Measurements from ENCODE around the gene GSTA3. TPM values are rescaled to one million over a fixed set of nuclear protein-coding genes. Genes with fewer than 3 reads are reported as not detected.

GSTA3 gene
- not detected in 2 replicates for total RNA-seq

DNA sequence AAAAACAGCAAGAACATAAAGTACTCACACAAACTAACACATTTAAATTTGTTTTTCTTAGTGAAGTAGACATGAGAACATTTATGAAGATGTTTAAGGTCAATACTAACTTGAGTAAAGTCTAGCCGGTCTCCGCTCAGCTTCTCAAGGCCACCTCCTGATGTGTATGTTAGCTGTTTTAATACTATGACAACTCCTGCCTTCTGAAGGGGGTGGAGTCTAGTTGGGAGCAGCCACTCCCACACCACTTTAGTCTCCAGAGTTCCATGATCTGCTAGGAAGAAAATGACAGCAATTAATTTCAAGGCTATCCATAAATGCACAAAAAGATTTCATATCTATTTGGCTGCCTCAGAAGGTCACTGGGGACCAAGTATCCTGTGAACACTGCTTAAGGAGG, at the start of gene GSTA3:
Gene GSTA3 (minus strand): TSS at position 168 of the 400 bp plus-strand sequence. CDS start 3,864 bp downstream, outside the sequence.

Other genes starting within 250 kb of the GSTA3 start
- 8.7 and 15.3 TPM in 2 replicates for gene TMEM14A, start 238.6 kb downstream of the GSTA3 start, total RNA-seq
- gene GSTA2, start 146.2 kb downstream of the GSTA3 start, total RNA-seq: not detected in 2 replicates
- not detected in 2 replicates for gene GSTA1, start 105.9 kb downstream of the GSTA3 start, total RNA-seq
- gene GSTA5, start 68.9 kb downstream of the GSTA3 start, total RNA-seq: not detected in 2 replicates
- gene GSTA4, start 85.6 kb upstream of the GSTA3 start, total RNA-seq: 11.9 and 20.9 TPM in 2 replicates
- gene CILK1, start 152.1 kb upstream of the GSTA3 start, total RNA-seq: 3.9 and 5.0 TPM in 2 replicates
- 21.5 and 25.7 TPM in 2 replicates for gene FBXO9, start 155.7 kb upstream of the GSTA3 start, total RNA-seq
- under 0.01 TPM in 1 of 2 replicates, not detected in the other for gene GCM1, start 239.1 kb upstream of the GSTA3 start, total RNA-seq

All from dermis lymphatic vessel endothelial cell (primary cell).